PFSK-1 (cell line): ENCODE data around the gene OGDHL.

Experiments used
- POLR2AphosphoS5 ChIP-seq: IDR thresholded peaks from 2 replicates; pipeline ENCODE4 v1.6.1; 2012; ENCODE audit warnings: low read depth, mild to moderate bottlenecking, control low read depth, low read length, moderate library complexity
- TAF1 ChIP-seq: IDR thresholded peaks from 2 replicates; pipeline ENCODE4 v1.6.1; 2012; ENCODE audit warnings: low read length, control low read depth, borderline replicate concordance; ENCODE audit not compliant: insufficient read depth
- TF ChIP-seq, protein P1 (sequence below), 2 experiments: IDR thresholded peaks; 2 replicates each; pipeline versions ENCODE4 v1.6.1 to v1.8.0; 2011 to 2012; ENCODE audit warnings: low read depth in 2 of 2, low read length in 2 of 2, control low read depth in 1 of 2, inconsistent platforms in 1 of 2, mild to moderate bottlenecking in 1 of 2, moderate library complexity in 1 of 2; ENCODE audit not compliant: insufficient read depth in 1 of 2

DNA sequence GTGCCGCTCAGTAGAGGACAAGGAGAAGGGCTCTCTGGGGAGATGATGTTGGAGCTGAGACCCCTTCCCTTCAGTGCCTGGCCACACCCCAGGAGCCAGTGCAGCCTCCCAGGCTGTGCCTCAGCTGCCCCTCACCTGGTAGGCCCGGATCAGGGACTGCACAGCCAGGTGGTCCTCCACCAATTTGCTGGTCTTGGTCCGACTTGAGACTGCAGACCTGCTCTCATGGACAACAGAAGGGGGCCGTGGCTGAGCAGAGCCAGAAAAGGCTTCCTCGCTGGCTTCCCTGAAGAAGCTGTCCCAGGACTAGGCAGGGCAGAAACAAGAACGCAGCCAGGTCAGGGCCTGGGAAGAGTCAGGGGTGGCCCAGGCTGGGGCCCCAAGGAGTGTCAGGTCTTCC is 5.5 kb downstream of the OGDHL start:
- TF ChIP-seq POLR2AphosphoS5 (no peak), TAF1 (no peak)
- TF ChIP-seq, protein P1, sequence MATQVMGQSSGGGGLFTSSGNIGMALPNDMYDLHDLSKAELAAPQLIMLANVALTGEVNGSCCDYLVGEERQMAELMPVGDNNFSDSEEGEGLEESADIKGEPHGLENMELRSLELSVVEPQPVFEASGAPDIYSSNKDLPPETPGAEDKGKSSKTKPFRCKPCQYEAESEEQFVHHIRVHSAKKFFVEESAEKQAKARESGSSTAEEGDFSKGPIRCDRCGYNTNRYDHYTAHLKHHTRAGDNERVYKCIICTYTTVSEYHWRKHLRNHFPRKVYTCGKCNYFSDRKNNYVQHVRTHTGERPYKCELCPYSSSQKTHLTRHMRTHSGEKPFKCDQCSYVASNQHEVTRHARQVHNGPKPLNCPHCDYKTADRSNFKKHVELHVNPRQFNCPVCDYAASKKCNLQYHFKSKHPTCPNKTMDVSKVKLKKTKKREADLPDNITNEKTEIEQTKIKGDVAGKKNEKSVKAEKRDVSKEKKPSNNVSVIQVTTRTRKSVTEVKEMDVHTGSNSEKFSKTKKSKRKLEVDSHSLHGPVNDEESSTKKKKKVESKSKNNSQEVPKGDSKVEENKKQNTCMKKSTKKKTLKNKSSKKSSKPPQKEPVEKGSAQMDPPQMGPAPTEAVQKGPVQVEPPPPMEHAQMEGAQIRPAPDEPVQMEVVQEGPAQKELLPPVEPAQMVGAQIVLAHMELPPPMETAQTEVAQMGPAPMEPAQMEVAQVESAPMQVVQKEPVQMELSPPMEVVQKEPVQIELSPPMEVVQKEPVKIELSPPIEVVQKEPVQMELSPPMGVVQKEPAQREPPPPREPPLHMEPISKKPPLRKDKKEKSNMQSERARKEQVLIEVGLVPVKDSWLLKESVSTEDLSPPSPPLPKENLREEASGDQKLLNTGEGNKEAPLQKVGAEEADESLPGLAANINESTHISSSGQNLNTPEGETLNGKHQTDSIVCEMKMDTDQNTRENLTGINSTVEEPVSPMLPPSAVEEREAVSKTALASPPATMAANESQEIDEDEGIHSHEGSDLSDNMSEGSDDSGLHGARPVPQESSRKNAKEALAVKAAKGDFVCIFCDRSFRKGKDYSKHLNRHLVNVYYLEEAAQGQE (IDR thresholded peaks at IDR 0.05; ENCODE audit: insufficient read depth in 1 of 2, low read depth in 2 of 2, low read length in 2 of 2): no peak
